Hepatocyte (in vitro differentiated cells): ENCODE measurements around the gene CA11. TPM values are rescaled to one million over a fixed set of nuclear protein-coding genes. Genes with fewer than 3 reads are reported as not detected.

ENCODE experiments used
- DNase-seq: peaks from one replicate; pipeline ENCODE4 v3.0.0-alpha.2; 2016; ENCODE audit warnings: low spot score
- H2AFZ ChIP-seq: fragments of 200-600 bp; sonication (generic); 2 replicates; pipeline ENCODE4 v1.6.0; 2016; ENCODE audit warnings: antibody characterized with exemption, mild to moderate bottlenecking
- H3K27ac ChIP-seq: fragments of 200-600 bp; sonication (generic); 2 replicates; pipeline ENCODE4 v1.5.1; 2016; ENCODE audit warnings: mild to moderate bottlenecking
- H3K27me3 ChIP-seq: fragments of 200-600 bp; sonication (generic); 2 replicates; pipeline ENCODE4 v1.6.1; 2016
- H3K36me3 ChIP-seq: fragments of 200-600 bp; sonication (generic); replicated peaks from 2 replicates; pipeline ENCODE4 v1.5.1; 2016; ENCODE audit warnings: low read depth; ENCODE audit not compliant: insufficient read depth
- H3K4me1 ChIP-seq: fragments of 200-600 bp; sonication (generic); 2 replicates; pipeline ENCODE4 v1.5.1; 2016; ENCODE audit warnings: mild to moderate bottlenecking, moderate library complexity; ENCODE audit not compliant: insufficient read depth
- H3K4me2 ChIP-seq: fragments of 200-600 bp; sonication (generic); 2 replicates; pipeline ENCODE4 v1.6.0; 2016
- H3K4me3 ChIP-seq: fragments of 200-600 bp; sonication (generic); 2 replicates; pipeline ENCODE4 v1.5.1; 2016; ENCODE audit warnings: mild to moderate bottlenecking
- H3K79me2 ChIP-seq: fragments of 200-600 bp; sonication (generic); 2 replicates; pipeline ENCODE4 v1.6.0; 2017; ENCODE audit warnings: mild to moderate bottlenecking
- H3K9me2 ChIP-seq: fragments of 200-600 bp; sonication (generic); replicated peaks from 2 replicates; pipeline ENCODE4 v1.6.0; 2017; ENCODE audit warnings: mild to moderate bottlenecking; ENCODE audit not compliant: insufficient read depth
- H3K9me3 ChIP-seq: fragments of 200-600 bp; sonication (generic); 2 replicates; pipeline ENCODE4 v1.5.1; 2016; ENCODE audit warnings: low read depth, mild to moderate bottlenecking
- H4K20me1 ChIP-seq: fragments of 200-600 bp; sonication (generic); 2 replicates; pipeline ENCODE4 v1.6.0; 2016; ENCODE audit warnings: mild to moderate bottlenecking; ENCODE audit not compliant: insufficient read depth, poor library complexity, severe bottlenecking
- EZH2 ChIP-seq: fragments of 200-600 bp; sonication (generic); IDR thresholded peaks from 2 replicates; pipeline ENCODE4 v1.6.1; 2016; ENCODE audit warnings: antibody characterized with exemption, mild to moderate bottlenecking, borderline replicate concordance
- EZH2phosphoT487 ChIP-seq: fragments of 200-600 bp; sonication (generic); IDR thresholded peaks from one replicate; pipeline ENCODE4 v1.6.1; 2018; ENCODE audit warnings: antibody characterized with exemption, mild to moderate bottlenecking, low read depth, moderate library complexity; ENCODE audit not compliant: unreplicated experiment, severe bottlenecking
- WGBS: methylation state at CpG from one replicate; pipeline ENCODE4 v1.1.6; 2016; ENCODE audit warnings: low lambda C conversion rate; ENCODE audit errors: missing lambda C conversion rate; 5-methylcytosine and 5-hydroxymethylcytosine counted together
- polyA plus RNA-seq: library from polyadenylated mRNA; unstranded; fragments of >200 nt; fragmentation: Nextera tagmentation; extraction: Ambion mirVana; gene quantifications from 2 replicates; pipeline ENCODE4 v1.2.1, GENCODE V29; 2016
- total RNA-seq: library from RNA; depleted of rRNA; stranded (reverse); fragments of >200 nt; gene quantifications from 2 replicates; pipeline ENCODE4 v1.2.3, GENCODE V29; 2014
- TF ChIP-seq, protein P1 (sequence below): fragments of 200-600 bp; sonication (generic); IDR thresholded peaks from 2 replicates; pipeline ENCODE4 v1.5.1; 2016; ENCODE audit warnings: antibody characterized with exemption, mild to moderate bottlenecking; ENCODE audit not compliant: poor library complexity

Gene CA11
- total and polyA plus RNA-seq, 2 experiments from 2014 or later: 12.0 to 43.6 TPM

DNA sequence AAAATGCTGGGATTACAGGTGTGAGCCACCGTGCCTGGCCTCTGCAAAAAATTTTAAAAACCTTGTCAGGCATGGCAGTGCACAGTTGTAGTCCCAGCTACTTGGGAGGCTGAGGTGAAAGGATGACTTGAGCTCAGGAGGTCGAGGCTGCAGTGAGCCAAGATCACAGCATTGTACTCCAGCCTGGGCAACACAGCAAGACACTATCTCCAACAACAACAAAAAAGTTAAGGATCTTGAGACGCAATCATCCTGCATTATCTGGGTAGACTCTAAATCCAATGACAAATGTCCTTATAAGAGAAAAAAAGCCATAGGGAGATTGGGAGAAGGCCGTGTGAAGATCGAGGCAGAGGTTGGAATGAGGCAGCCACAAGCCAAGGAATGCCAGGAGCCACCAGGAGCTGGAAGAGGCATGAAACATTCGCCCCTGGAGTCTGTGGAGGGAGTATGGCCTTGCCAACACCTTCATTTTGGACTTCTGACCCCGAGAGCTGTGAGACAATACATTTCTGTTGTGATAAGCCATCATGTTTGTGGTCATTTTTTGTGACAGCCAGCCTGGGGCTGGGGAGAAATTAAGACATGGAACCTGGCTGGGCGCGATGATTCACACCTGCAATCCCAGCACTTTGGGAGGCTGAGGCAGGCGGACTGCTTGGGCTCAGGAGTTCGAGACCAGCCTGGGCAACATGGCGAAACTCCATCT, 5.1 kb upstream of the CA11 start:
- H3K27ac ChIP-seq: no peak overlapping the region
- no peaks in the 10 kb centered on the region for H3K9me3 ChIP-seq
- no peaks in the 10 kb centered on the region for H3K27me3 ChIP-seq
- TF ChIP-seq, protein P1, sequence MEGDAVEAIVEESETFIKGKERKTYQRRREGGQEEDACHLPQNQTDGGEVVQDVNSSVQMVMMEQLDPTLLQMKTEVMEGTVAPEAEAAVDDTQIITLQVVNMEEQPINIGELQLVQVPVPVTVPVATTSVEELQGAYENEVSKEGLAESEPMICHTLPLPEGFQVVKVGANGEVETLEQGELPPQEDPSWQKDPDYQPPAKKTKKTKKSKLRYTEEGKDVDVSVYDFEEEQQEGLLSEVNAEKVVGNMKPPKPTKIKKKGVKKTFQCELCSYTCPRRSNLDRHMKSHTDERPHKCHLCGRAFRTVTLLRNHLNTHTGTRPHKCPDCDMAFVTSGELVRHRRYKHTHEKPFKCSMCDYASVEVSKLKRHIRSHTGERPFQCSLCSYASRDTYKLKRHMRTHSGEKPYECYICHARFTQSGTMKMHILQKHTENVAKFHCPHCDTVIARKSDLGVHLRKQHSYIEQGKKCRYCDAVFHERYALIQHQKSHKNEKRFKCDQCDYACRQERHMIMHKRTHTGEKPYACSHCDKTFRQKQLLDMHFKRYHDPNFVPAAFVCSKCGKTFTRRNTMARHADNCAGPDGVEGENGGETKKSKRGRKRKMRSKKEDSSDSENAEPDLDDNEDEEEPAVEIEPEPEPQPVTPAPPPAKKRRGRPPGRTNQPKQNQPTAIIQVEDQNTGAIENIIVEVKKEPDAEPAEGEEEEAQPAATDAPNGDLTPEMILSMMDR: no peak
- TF ChIP-seq EZH2phosphoT487: no peak
- TF ChIP-seq EZH2: no peak
- no peak overlapping the region for H3K4me2 ChIP-seq
- H3K4me1 ChIP-seq: no peaks in the 10 kb centered on the region
- DNase-seq: no peak
- WGBS: 94% methylated on average over 12 of the region's 12 CpGs
- no peaks in the 10 kb centered on the region for H3K79me2 ChIP-seq
- H4K20me1 ChIP-seq: no peaks in the 10 kb centered on the region
- no peaks in the 10 kb centered on the region for H3K36me3 ChIP-seq
- no peak overlapping the region for H2AFZ ChIP-seq
- no peak overlapping the region for H3K4me3 ChIP-seq
- H3K9me2 ChIP-seq: no peaks in the 10 kb centered on the region

DNA sequence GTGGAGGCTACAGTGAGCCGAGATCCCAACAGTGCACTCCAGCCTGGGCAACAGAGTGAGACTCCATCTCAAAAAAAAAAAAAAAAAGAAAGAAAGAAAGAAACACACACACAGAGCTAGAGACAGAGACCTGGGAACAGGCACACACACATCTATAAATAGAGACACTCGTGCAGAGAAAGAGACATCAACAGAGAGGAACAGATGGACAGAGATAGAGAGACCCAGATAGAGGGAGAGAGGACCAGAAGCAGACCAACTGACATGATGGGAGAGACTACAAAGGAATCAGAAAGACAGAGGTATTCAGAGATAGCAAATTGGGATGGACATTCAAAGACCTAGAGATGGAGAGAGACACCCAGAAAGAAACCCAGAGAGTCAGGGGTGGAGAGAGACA, 2.1 kb upstream of the CA11 start:
- H3K9me3 ChIP-seq: no peaks in the 10 kb centered on the region
- H4K20me1 ChIP-seq: no peaks in the 10 kb centered on the region
- no peaks in the 10 kb centered on the region for H3K36me3 ChIP-seq
- H3K27ac ChIP-seq: no peak overlapping the region
- H3K79me2 ChIP-seq: no peaks in the 10 kb centered on the region
- no peak for DNase-seq
- no peaks in the 10 kb centered on the region for H3K27me3 ChIP-seq
- 60% methylated on average over 2 of the region's 2 CpGs for WGBS
- H3K9me2 ChIP-seq: no peaks in the 10 kb centered on the region
- H3K4me1 ChIP-seq: peaks cover 11% of the 10 kb centered on the region
- TF ChIP-seq, protein P1: no peak
- TF ChIP-seq EZH2phosphoT487 (no peak), EZH2 (no peak)
- H2AFZ ChIP-seq: no peak overlapping the region
- no peak overlapping the region for H3K4me3 ChIP-seq
- no peak overlapping the region for H3K4me2 ChIP-seq

DNA sequence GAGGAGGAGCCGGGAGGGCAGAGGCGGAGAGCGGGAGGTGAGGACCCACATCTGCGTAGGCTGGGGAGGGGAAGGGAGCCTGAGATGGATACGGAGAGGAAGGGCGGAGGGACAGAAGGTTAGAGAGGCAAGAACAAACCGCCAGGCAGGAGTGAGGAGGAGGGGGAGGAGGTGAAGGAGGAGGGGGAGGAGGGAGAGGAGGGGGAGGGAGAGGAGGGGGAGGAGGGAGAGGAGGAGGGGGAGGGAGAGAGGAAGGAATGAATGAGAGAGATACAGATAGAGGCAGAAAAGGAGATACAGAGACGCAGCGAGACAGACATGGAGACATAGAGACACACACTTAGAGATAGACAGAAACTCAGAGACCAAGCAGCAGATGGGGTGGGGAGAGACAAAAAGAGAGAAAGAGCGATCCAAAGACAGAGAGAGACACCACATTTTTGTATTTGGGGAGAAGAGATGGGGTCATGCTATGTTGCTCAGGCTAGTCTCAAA, 782 bp upstream of the CA11 start:
- H3K27ac ChIP-seq: no peak overlapping the region
- no peaks in the 10 kb centered on the region for H4K20me1 ChIP-seq
- no peaks in the 10 kb centered on the region for H3K9me3 ChIP-seq
- TF ChIP-seq EZH2: no peak
- TF ChIP-seq, protein P1: no peak
- no peak for TF ChIP-seq EZH2phosphoT487
- no peaks in the 10 kb centered on the region for H3K36me3 ChIP-seq
- peaks cover 11% of the 10 kb centered on the region for H3K4me1 ChIP-seq
- H2AFZ ChIP-seq: peak overlapping the region; percentile 97
- WGBS: 48% methylated on average over 3 of the region's 10 CpGs
- no peak overlapping the region for H3K4me3 ChIP-seq
- H3K79me2 ChIP-seq: no peaks in the 10 kb centered on the region
- peak overlapping the region; percentile 99 for H3K4me2 ChIP-seq
- H3K9me2 ChIP-seq: no peaks in the 10 kb centered on the region
- DNase-seq: no peak
- H3K27me3 ChIP-seq: no peaks in the 10 kb centered on the region
